ENCODE results near the gene LARGE1.

DNA sequence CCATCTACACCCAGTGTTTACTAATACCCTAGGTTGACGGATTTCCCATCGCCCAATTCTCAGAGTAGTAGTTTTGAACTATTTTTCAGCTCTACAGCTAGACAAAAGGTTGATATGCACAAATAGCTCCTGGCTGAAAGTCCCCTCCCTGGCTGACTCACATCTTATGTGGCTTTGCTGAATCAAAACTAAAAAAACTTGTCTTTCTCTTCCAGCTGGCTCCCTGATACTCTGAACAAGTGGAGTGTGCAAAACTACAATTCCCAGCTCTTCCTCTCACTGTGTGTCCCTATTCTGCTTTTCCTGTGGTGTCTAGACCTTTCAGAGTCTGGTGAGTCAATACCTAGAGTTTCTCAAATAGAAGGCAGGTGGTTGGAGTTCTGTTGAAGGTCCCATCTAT is 12.7 kb upstream of the LARGE1 start:
- TF ChIP-seq CTCF (IDR thresholded peaks at IDR 0.05 in 8 of 11, conservative IDR thresholded peaks at IDR 0.05 in 3 of 11) (no peak), POLR2AphosphoS5 (IDR thresholded peaks at IDR 0.05) (no peak)
